Measurements from ENCODE around the gene NEUROD4.

- no peak for TF ChIP-seq CTCF (IDR thresholded peaks at IDR 0.05)
- TF ChIP-seq POLR2A (IDR thresholded peaks at IDR 0.05): no peak
Observed at GRCh38 chr12:54998958-54999510, 20.7 kb upstream of the NEUROD4 start.
